Stomach smooth muscle (tissue), 2 donors: ENCODE data around the gene MAGI1.
"Not testable (repeated sequence)": the region's sequence is repeated elsewhere in the genome, so short reads cannot be mapped to it uniquely, and the experiment has no call there.

Source experiments
- H3K27ac ChIP-seq: one replicate; pipeline ENCODE4 v1.7.0; 2013; ENCODE audit warnings: mild to moderate bottlenecking, low read length, inconsistent platforms
- H3K27me3 ChIP-seq, 2 donors: one replicate each; pipeline ENCODE4 v1.7.0; 2013; ENCODE audit warnings: low read length in 2 of 2; ENCODE audit not compliant: insufficient read depth in 2 of 2, control insufficient read depth in 1 of 2
- H3K36me3 ChIP-seq, 2 donors: one replicate each; pipeline ENCODE4 v1.7.0; 2013; ENCODE audit warnings: low read length in 2 of 2; ENCODE audit not compliant: control insufficient read depth in 2 of 2, insufficient read depth in 2 of 2
- H3K4me1 ChIP-seq: one replicate; pipeline ENCODE4 v1.7.0; 2013; ENCODE audit warnings: low read length; ENCODE audit not compliant: control insufficient read depth, insufficient read depth
- H3K4me3 ChIP-seq, 2 donors: one replicate each; pipeline ENCODE4 v1.7.0; 2013; ENCODE audit warnings: low read length in 2 of 2
- H3K9ac ChIP-seq, 2 donors: one replicate each; pipeline ENCODE4 v1.7.0; 2013; ENCODE audit warnings: low read length in 2 of 2, mild to moderate bottlenecking in 1 of 2
- H3K9me3 ChIP-seq, 2 donors: one replicate each; pipeline ENCODE4 v1.7.0; 2013; ENCODE audit warnings: low read length in 2 of 2; ENCODE audit not compliant: control insufficient read depth in 2 of 2
- donor health status: healthy.
- donor health status: Pancreatic carcinoma.

The MAGI1 gene

GRCh38 chr3:65733459-65733858 is 305.3 kb downstream of the MAGI1 start:
- Histone ChIP-seq H3K4me1 (peaks cover 13% of the 10 kb centered on the region), H3K27me3 (no peaks in the 10 kb centered on the region), H3K36me3 (no peaks in the 10 kb centered on the region), H3K9me3 (no peaks in the 10 kb centered on the region), H3K27ac (no peak overlapping the region), H3K9ac (no peak overlapping the region), H3K4me3 (no peak overlapping the region)

GRCh38 chr3:65732051-65732935 is 306.4 kb downstream of the MAGI1 start:
- no peak overlapping the region for H3K27ac ChIP-seq
- H3K36me3 ChIP-seq: no peaks in the 10 kb centered on the region
- H3K4me1 ChIP-seq: peaks cover 13% of the 10 kb centered on the region
- H3K9ac ChIP-seq: no peak overlapping the region
- H3K27me3 ChIP-seq: no peaks in the 10 kb centered on the region
- H3K4me3 ChIP-seq: no peak overlapping the region
- H3K9me3 ChIP-seq: no peaks in the 10 kb centered on the region

- Histone ChIP-seq H3K4me3 (no peak overlapping the region), H3K9me3 (no peaks in the 10 kb centered on the region), H3K9ac (no peak overlapping the region), H3K36me3 (no peaks in the 10 kb centered on the region), H3K27me3 (no peaks in the 10 kb centered on the region), H3K4me1 (peaks cover 13% of the 10 kb centered on the region), H3K27ac (no peak overlapping the region)
Measured at GRCh38 chr3:65730449-65730848, 308.3 kb downstream of the MAGI1 start.

GRCh38 chr3:65729973-65730372 is 308.7 kb downstream of the MAGI1 start:
- Histone ChIP-seq H3K4me1 (peaks cover 13% of the 10 kb centered on the region), H3K27me3 (no peaks in the 10 kb centered on the region), H3K9me3 (no peaks in the 10 kb centered on the region), H3K9ac (no peak overlapping the region), H3K27ac (no peak overlapping the region), H3K4me3 (no peak overlapping the region), H3K36me3 (no peaks in the 10 kb centered on the region)

- Histone ChIP-seq H3K4me1 (peaks cover 13% of the 10 kb centered on the region), H3K27me3 (no peaks in the 10 kb centered on the region), H3K9me3 (no peaks in the 10 kb centered on the region), H3K27ac (no peak overlapping the region), H3K4me3 (no peak overlapping the region), H3K9ac (no peak overlapping the region), H3K36me3 (no peaks in the 10 kb centered on the region)
Measured at GRCh38 chr3:65729555-65729954, 309.2 kb downstream of the MAGI1 start.

GRCh38 chr3:65728138-65728537 is 310.6 kb downstream of the MAGI1 start:
- peaks cover 13% of the 10 kb centered on the region for H3K4me1 ChIP-seq
- H3K4me3 ChIP-seq: no peak overlapping the region
- H3K36me3 ChIP-seq: no peaks in the 10 kb centered on the region
- H3K9me3 ChIP-seq: no peaks in the 10 kb centered on the region
- no peak overlapping the region for H3K27ac ChIP-seq
- H3K9ac ChIP-seq: no peak overlapping the region
- H3K27me3 ChIP-seq: no peaks in the 10 kb centered on the region

- no peaks in the 10 kb centered on the region for H3K27me3 ChIP-seq
Measured at GRCh38 chr3:65723985-65724384, 314.7 kb downstream of the MAGI1 start.

GRCh38 chr3:65723011-65723410 is 315.7 kb downstream of the MAGI1 start:
- no peaks in the 10 kb centered on the region for H3K4me1 ChIP-seq
- H3K36me3 ChIP-seq: no peaks in the 10 kb centered on the region
- H3K9ac ChIP-seq: no peak overlapping the region
- H3K4me3 ChIP-seq: no peak overlapping the region
- H3K27ac ChIP-seq: no peak overlapping the region
- no peaks in the 10 kb centered on the region for H3K27me3 ChIP-seq
- no peaks in the 10 kb centered on the region for H3K9me3 ChIP-seq

More at GRCh38 chr3:65723985-65724384, 314.7 kb downstream of the MAGI1 start:
- H3K9me3 ChIP-seq: no peaks in the 10 kb centered on the region
- no peak overlapping the region for H3K9ac ChIP-seq
- peaks cover under 1% of the 10 kb centered on the region for H3K4me1 ChIP-seq
- H3K27ac ChIP-seq: no peak overlapping the region
- H3K4me3 ChIP-seq: no peak overlapping the region
- H3K36me3 ChIP-seq: no peaks in the 10 kb centered on the region

- H3K27me3 ChIP-seq: no peaks in the 10 kb centered on the region
- no peaks in the 10 kb centered on the region for H3K36me3 ChIP-seq
- H3K9me3 ChIP-seq: no peaks in the 10 kb centered on the region
Measured at GRCh38 chr3:65720989-65721737, 317.6 kb downstream of the MAGI1 start.

GRCh38 chr3:65719639-65720038 is 319.1 kb downstream of the MAGI1 start:
- H3K27ac ChIP-seq, H3K4me3 ChIP-seq, H3K36me3 ChIP-seq, H3K9me3 ChIP-seq, H3K9ac ChIP-seq, H3K27me3 ChIP-seq, H3K4me1 ChIP-seq: not testable (repeated sequence)

More at GRCh38 chr3:65720989-65721737, 317.6 kb downstream of the MAGI1 start:
- no peak overlapping the region for H3K9ac ChIP-seq
- H3K4me1 ChIP-seq: no peaks in the 10 kb centered on the region
- no peak overlapping the region for H3K27ac ChIP-seq
- H3K4me3 ChIP-seq: no peak overlapping the region
